Activated naive CD4-positive, alpha-beta T cell (primary cell): ENCODE data around the gene NEDD4L.

ENCODE experiments used
- DNase-seq, 4 experiments: peaks; one replicate each; lab custom pipeline; 2025; lab: John Stamatoyannopoulos, UW

NEDD4L gene

GRCh38 chr18:58052960-58053359, 8.9 kb downstream of the NEDD4L start:
- no peak for DNase-seq

GRCh38 chr18:58054041-58054781, 10.2 kb downstream of the NEDD4L start:
- no peak for DNase-seq

- no peak for DNase-seq
These were observed 12.0 kb downstream of the NEDD4L start for GRCh38 chr18:58055890-58056558.

DNA sequence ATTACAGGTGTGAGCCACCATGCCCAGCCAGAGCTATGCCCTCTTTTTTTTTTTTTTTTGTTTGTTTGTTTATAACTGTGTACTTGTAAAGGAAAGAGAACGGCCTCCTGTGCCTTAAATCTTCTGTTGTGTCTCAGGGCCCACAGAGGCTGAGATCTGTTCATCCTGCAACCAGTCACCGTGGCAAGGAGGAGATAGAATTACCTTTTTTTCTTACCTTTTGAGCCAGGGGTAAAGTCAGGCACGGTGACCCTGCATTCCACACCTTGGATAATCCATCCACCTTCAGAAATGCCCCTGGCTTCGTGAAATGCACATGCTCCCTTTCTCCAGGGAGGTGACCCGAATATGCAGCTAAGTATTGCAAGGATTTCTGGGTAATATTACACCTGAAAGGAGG, 12.8 kb downstream of the NEDD4L start:
- no peak for DNase-seq

DNA sequence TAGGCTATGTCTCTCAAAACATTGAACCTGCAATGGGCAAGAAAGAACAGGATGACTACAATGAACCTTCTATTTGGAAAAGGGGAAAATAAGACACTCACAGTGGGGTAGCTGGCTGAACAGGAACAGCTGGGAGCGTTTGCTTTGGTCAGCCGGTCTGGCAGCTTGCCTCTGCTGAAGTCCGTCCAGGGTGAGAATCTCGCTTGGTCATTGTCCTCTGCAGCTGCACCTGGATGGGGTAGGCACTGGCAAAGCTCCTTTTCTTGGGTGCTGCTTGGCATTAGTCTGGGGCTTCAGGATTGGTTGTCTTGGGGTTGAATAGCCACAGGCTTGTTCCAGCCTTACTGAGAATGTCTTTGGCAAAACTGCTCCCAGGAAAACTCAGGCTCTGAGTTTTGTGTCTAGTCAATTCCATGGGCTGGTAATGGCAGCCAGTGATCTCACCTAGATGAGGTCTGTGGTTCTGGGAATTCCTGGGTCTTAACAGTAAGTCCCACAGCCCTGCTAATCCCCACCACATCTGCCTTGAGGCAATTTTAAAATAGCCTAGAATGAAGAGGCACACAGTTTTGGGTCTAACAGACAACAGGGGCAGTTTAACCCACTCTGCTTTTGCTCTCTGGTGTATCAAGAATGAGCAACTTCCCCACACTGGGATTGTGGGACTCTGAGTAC, 13.4 kb downstream of the NEDD4L start:
- no peak for DNase-seq

DNA sequence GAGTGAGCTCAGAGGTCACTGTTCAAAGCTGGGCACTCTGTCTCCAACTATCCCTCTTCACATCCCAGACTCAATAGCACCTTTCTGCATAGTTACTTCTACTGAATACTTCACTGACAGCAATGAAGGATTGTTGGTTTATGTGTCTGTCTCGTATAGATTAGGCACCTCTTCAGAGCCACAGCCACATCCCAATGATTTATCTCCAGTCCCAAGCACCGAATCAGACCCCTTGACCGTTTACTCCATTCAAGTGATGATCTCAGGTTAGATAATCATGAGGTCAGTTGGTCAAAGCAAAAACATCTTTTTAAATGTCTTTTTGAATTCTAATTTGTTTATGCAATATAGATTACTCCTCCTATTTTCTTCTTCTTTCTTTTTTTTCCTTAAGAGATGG, 14.7 kb downstream of the NEDD4L start:
- DNase-seq: no peak

GRCh38 chr18:58060254-58060653, 16.2 kb downstream of the NEDD4L start:
- no peak for DNase-seq

DNA sequence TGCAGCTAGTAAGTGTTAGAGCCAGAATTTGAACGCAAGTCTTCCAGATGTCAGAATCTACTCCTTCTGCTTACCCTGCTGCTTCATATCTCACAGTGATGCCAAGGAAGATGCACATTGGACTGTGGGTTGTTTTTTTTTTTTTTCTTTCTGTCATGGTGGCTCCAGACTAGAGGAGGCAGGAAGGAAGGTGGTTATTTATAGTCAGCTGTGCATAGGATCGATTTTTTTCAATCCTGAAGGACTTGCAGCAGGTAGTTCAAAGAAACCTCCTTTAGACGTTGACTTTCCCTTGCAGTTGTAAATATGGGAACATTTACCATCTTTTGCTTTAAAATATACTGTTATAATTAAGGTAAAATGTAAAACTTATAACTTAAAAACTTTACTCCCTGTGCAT, 17.3 kb downstream of the NEDD4L start:
- no peak for DNase-seq

- no peak for DNase-seq
These were observed 20.5 kb downstream of the NEDD4L start for GRCh38 chr18:58064406-58064998.

DNA sequence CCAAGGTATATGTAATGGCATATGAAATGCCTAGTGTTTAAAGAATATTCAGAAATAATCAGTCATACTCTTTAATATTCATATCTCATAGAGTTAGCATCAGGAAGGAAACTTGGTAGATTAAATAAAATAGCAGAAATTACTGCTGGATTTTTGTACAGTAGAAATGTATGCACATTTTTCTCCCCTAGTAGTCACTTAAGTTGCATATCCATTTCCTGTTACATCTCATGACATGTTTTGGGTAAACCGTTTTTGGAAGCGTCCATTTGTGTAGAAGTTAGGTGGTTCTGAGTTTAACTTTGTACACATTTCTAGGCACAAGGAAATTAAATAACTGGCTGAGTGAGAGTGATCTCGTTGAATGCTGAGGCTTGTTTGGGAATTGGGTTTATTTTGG, 21.9 kb downstream of the NEDD4L start:
- no peak for DNase-seq

GRCh38 chr18:58067601-58068000, 23.6 kb downstream of the NEDD4L start:
- no peak for DNase-seq

DNA sequence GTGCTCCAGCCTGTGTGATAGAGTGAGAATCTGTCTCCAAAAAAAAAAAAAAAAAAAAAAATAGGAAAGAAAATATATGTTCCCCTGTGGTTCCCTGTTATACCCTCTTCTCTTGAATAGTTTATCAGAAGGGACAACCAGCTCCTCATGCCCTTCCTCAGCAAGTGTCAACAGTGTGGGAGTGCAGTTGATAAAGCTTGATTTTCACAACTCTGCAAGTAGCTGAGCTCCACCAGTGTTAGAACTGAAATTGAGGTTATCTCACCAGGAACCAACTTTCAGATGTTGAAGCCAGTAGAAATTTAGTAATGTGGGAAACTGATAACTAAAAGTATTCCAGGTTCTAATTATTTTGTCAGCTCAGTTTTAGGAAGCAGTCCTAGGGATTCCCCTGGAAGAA, 25.1 kb downstream of the NEDD4L start:
- no peak for DNase-seq

DNA sequence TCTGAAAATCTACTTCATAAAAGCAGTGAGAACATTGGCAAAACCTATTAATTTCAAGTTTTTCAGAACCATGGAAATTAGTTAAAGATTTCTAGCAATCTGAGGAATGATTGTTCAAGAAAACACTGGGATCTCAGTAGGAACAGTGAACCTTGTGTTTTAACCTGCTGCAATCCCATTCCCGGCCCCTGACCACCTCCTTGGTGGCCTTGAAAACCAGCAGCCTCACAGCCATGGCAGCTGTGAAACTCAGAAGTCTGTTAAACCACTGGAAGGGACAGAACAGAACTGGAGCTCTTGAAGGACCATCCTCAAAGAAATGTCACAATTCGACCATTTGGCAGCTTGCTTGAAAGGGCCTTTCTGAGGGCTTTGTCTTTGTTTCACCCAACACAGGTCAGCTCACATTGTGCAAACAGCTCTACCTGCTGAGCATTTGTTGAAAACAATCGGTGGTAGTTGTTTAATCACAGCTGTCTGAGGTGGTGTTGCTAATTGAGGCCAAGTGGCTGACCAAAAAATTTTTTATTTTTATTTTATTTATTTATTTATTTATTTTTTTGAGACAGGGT, 25.8 kb downstream of the NEDD4L start:
- DNase-seq: no peak

DNA sequence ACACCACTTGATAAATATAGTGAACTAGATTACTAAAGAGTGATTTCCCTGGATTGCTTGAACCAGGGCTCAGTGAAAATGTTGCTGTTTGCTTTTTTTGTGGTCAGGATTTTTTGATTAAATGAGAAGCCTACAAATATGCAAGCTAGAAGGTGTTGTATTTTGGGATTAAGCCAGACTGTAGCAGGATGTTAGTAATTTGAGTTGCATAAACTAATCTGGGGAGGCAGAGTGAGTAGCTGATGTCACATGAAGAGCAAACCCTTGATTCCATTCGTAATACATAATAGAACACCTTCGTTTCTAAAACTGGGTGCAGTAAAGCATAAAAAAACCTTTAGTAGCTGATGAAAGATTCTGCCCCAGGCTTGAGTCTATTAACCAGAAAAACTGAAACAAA, 32.0 kb downstream of the NEDD4L start:
- no peak for DNase-seq

GRCh38 chr18:58077329-58077728, 33.3 kb downstream of the NEDD4L start:
- no peak for DNase-seq

- no peak for DNase-seq
These were observed 35.0 kb downstream of the NEDD4L start for GRCh38 chr18:58078889-58079573.

- no peak for DNase-seq
These were observed 36.4 kb downstream of the NEDD4L start for GRCh38 chr18:58080451-58080850.

DNA sequence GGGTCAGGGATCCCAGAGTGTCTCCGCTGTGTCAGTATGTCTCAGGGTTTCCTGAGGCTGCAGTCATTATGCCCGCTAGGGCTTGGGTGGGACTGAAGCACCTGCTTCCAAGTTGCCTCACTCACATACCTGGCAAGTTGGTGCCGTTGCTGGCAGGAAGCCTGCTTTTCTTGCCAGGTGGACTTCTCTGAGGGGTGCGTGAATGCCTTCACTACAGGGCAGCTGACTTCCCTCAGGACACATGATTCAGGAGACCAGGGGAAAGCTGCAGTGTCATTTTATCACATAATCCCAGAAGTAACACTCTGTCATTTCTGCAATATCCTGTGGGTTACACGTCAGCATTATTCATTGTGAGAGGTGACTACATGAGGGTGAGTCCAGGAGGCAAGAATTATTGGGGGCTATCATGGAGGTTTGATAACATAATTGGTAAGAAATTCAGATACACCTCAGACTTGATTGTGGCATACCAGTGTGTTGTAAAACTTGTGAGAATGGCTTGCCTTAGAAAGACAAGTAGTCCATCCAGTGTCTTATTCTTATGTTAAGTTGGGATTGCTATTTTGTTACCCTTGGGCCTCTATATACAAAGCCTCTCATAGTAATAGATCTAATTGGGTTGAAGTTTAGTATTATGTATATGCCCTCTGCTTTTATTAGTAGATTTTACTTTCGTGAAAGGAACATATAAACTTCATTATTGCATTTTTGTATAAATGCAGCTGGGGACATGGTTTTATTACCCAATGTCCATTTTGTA, 44.1 kb downstream of the NEDD4L start:
- DNase-seq: no peak

DNA sequence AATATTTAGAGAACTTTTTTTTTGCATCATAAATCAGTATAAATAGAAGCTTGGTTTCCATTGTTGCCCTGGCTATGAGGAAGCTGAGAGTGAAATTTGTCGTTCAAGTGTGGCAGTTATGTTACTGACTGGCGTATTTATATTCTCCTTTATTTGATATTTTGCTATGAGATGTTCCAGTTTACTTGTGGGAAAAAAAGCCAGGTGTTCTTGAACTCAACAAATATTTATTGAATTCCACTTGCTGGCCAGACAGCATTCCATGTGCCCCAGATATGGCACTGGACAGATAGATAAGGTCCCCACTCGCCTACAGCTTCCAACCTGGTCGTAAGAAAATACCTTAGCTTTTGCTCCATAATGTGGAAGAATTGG, 44.7 kb downstream of the NEDD4L start:
- no peak for DNase-seq

DNA sequence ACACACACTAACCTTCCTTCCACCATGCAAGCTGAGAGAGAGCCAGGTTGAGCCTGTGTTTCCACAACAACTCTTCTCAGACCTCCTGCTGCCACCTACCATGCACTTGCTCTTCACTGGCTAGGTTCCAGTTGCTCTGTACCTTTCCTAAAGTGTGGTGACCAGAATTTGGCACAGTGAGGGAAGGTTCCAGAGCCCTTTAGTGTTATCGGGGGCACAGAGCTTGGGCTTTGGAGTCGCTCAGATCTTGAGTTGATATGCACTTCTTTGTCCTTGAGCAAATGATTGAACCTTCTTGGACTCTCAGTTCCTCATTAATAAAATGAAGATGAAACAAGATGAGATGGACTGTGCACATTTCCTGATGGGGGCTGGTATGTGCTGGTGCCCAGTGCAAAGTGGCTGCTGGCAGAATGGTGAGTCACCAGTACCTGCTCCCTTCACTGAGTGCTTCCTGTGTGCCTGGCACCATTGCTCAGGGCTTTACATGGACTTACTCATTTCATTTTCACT, 47.1 kb downstream of the NEDD4L start:
- DNase-seq: no peak

GRCh38 chr18:58093311-58093803, 49.3 kb downstream of the NEDD4L start:
- no peak for DNase-seq
